Measurements from ENCODE around the gene GABBR2.

GABBR2 gene

DNA sequence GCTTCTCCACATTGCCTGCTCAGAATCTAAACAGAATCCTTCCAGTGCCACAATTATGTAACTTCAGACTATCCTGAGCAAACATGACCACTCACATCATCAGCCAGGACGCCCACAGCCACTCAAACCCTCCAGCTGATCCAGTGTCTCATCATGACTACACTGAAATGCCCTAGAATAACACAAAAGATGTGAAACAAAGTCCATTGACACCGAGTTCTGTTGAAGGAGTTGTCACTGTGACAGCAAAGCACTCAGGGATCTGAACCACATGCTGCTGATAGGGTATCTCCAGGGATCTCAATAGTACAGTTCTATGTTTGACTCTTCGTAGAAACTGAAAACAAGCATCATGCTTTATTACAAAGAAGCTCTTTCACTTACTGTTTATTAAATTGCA is 150.2 kb downstream of the GABBR2 start:
- no peak overlapping the region for H3K4me3 ChIP-seq (ENCODE audit: low read length)
- TF ChIP-seq, protein P1, sequence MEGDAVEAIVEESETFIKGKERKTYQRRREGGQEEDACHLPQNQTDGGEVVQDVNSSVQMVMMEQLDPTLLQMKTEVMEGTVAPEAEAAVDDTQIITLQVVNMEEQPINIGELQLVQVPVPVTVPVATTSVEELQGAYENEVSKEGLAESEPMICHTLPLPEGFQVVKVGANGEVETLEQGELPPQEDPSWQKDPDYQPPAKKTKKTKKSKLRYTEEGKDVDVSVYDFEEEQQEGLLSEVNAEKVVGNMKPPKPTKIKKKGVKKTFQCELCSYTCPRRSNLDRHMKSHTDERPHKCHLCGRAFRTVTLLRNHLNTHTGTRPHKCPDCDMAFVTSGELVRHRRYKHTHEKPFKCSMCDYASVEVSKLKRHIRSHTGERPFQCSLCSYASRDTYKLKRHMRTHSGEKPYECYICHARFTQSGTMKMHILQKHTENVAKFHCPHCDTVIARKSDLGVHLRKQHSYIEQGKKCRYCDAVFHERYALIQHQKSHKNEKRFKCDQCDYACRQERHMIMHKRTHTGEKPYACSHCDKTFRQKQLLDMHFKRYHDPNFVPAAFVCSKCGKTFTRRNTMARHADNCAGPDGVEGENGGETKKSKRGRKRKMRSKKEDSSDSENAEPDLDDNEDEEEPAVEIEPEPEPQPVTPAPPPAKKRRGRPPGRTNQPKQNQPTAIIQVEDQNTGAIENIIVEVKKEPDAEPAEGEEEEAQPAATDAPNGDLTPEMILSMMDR (conservative IDR thresholded peaks at IDR 0.05; ENCODE audit: low read length), result no peak
- DNase-seq (ENCODE audit: low read depth), result peak; percentile 25

- DNase-seq (ENCODE audit: low read depth), result no peak
- TF ChIP-seq, protein P1 (conservative IDR thresholded peaks at IDR 0.05; ENCODE audit: low read length), result no peak
- no peak overlapping the region for H3K4me3 ChIP-seq (ENCODE audit: low read length)
Measured at GRCh38 chr9:98556511-98556910, 152.2 kb downstream of the GABBR2 start.

GRCh38 chr9:98555651-98556465 is 152.9 kb downstream of the GABBR2 start:
- no peak for DNase-seq (ENCODE audit: low read depth)
- no peak overlapping the region for H3K4me3 ChIP-seq (ENCODE audit: low read length)
- TF ChIP-seq, protein P1 (conservative IDR thresholded peaks at IDR 0.05; ENCODE audit: low read length), result no peak

DNA sequence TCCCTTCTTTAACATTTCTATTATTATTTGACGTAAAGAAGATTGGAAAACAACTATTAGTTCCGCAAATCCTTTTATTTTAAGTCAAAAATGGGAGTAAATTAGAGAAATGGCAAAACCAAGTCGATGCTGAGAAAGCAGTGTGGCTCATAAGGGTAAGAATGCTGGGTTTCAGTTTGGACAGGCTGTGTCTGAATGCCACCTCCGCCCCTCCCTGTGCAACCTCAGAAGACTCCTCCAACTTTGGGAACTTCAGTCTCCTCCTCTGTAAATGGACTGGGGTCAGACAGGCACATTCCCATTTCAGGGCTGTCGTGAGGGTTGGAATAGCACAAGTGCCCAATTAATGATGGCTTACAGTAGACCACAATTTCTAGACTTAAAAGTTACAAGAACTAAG is 154.0 kb downstream of the GABBR2 start:
- no peak overlapping the region for H3K4me3 ChIP-seq (ENCODE audit: low read length)
- TF ChIP-seq, protein P1 (conservative IDR thresholded peaks at IDR 0.05; ENCODE audit: low read length), result no peak
- DNase-seq (ENCODE audit: low read depth), result no peak

DNA sequence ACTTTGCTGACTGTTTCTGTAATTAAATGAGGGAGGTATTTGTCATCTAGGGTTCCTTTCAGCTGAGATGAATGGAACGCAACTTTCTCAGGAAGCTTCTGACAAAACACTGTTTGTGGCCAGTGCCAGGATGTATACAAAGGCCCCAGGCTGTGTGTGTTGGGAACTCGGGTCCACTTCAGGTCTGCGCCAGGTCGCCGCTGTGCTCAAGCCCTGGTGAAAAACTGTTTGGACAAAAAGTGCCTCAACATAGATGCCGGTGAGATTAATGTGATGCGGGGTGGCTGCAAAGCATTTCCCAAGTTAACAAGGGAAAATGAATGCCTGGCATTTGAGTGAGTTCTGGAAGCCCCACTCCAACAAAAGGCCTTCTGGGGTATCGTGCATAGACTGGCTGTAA is 156.4 kb downstream of the GABBR2 start:
- no peak for DNase-seq (ENCODE audit: low read depth)
- TF ChIP-seq, protein P1 (conservative IDR thresholded peaks at IDR 0.05; ENCODE audit: low read length), result no peak
- no peak overlapping the region for H3K4me3 ChIP-seq (ENCODE audit: low read length)

GRCh38 chr9:98551511-98552286 is 157.0 kb downstream of the GABBR2 start:
- no peak overlapping the region for H3K4me3 ChIP-seq (ENCODE audit: low read length)
- TF ChIP-seq, protein P1 (conservative IDR thresholded peaks at IDR 0.05; ENCODE audit: low read length), result peak; percentile 8; the same call in 1 of the 2 replicates
- peak; percentile 82 for DNase-seq (ENCODE audit: low read depth)

All from AG10803 (cell line).